22Rv1 (cell line): Measurements from ENCODE around the gene FKBP7.
A peak's percentile ranks its signal among the peaks of the same experiment; 100 is the strongest.

Source experiments
- H3K27ac ChIP-seq: fragments of 450-650 bp; 2 replicates; pipeline ENCODE4 v1.5.1; 2017
- CTCF ChIP-seq: fragments of 450-650 bp; IDR thresholded peaks from 2 replicates; pipeline ENCODE4 v1.5.1; 2017; ENCODE audit warnings: mild to moderate bottlenecking
- ZFX ChIP-seq: fragments of 450-650 bp; IDR thresholded peaks from 2 replicates; pipeline ENCODE4 v1.6.1; 2017; ENCODE audit warnings: antibody characterized with exemption, borderline replicate concordance

The FKBP7 gene

GRCh38 chr2:178448968-178449661 lies 29.3 kb downstream of the FKBP7 start:
- H3K27ac ChIP-seq: peak overlapping the region; percentile 90; the same call in 1 of the 2 replicates
- TF ChIP-seq ZFX (no peak), CTCF (no peak)

GRCh38 chr2:178441426-178441825 lies 37.0 kb downstream of the FKBP7 start:
- H3K27ac ChIP-seq: no peak overlapping the region
- TF ChIP-seq CTCF: no peak
- TF ChIP-seq ZFX: no peak

- H3K27ac ChIP-seq: no peak overlapping the region
- TF ChIP-seq ZFX (no peak), CTCF (no peak)
Measured at GRCh38 chr2:178436662-178437061, 41.7 kb downstream of the FKBP7 start.

GRCh38 chr2:178429336-178429735 lies 49.1 kb downstream of the FKBP7 start:
- no peak overlapping the region for H3K27ac ChIP-seq
- TF ChIP-seq CTCF: no peak
- no peak for TF ChIP-seq ZFX

- no peak for TF ChIP-seq CTCF
- TF ChIP-seq ZFX: no peak
- no peak overlapping the region for H3K27ac ChIP-seq
Measured at GRCh38 chr2:178428396-178428806, 50.0 kb downstream of the FKBP7 start.

- TF ChIP-seq ZFX (no peak), CTCF (no peak)
- H3K27ac ChIP-seq: no peak overlapping the region
Measured at GRCh38 chr2:178427458-178427857, 50.9 kb downstream of the FKBP7 start.

- TF ChIP-seq ZFX: no peak
Measured at GRCh38 chr2:178426388-178426787, 52.0 kb downstream of the FKBP7 start.

More at GRCh38 chr2:178426388-178426787, 52.0 kb downstream of the FKBP7 start:
- H3K27ac ChIP-seq: no peak overlapping the region
